ENCODE results near the gene LHB. TPM values are rescaled to one million over a fixed set of nuclear protein-coding genes. Genes with fewer than 3 reads are reported as not detected.
"Not testable (repeated sequence)": the region's sequence is repeated elsewhere in the genome, so short reads cannot be mapped to it uniquely, and the experiment has no call there.

Gene LHB
- total and polyA plus RNA-seq, 7 donors = 0.32 TPM; not detected in 6

DNA sequence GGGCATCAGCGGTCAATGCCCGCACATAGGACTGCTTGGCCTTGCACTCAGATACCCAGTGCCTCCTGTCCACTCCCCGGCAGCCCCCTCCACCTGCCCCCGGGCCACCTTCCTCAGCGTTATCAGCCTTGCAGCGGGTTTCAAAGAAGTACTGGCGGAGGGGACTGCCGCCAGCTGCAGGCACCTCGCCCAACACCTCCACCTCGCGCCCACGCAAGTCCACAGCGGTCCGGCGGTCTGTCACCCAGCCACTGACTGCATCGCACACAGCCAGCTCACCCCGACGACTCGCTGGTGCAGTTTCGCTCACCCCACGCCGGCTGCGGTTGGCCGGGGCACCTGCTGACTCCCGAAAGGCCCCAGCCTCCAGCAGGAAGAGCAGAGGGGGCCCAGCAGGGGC, 44.6 kb upstream of the LHB start:
- H3K9me3 ChIP-seq = no peaks in the 10 kb centered on the region
- no peak overlapping the region for H3K27ac ChIP-seq
- 79 to 84% (median 83%) methylated on average over 25 of the region's 25 CpGs for WGBS, 3 donors
- H3K27me3 ChIP-seq (ENCODE audit: insufficient read depth in 3 of 3, low read length in 2 of 3) = no peaks in the 10 kb centered on the region
- ATAC-seq (no peak), DNase-seq (no peak)
- intact Hi-C loops (cut with DNase I) = no loop called here
- TF ChIP-seq, protein P1, sequence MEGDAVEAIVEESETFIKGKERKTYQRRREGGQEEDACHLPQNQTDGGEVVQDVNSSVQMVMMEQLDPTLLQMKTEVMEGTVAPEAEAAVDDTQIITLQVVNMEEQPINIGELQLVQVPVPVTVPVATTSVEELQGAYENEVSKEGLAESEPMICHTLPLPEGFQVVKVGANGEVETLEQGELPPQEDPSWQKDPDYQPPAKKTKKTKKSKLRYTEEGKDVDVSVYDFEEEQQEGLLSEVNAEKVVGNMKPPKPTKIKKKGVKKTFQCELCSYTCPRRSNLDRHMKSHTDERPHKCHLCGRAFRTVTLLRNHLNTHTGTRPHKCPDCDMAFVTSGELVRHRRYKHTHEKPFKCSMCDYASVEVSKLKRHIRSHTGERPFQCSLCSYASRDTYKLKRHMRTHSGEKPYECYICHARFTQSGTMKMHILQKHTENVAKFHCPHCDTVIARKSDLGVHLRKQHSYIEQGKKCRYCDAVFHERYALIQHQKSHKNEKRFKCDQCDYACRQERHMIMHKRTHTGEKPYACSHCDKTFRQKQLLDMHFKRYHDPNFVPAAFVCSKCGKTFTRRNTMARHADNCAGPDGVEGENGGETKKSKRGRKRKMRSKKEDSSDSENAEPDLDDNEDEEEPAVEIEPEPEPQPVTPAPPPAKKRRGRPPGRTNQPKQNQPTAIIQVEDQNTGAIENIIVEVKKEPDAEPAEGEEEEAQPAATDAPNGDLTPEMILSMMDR (IDR thresholded peaks at IDR 0.05) = no peak
- no peak overlapping the region for H3K4me3 ChIP-seq
- no peaks in the 10 kb centered on the region for H3K36me3 ChIP-seq (ENCODE audit: insufficient read depth in 1 of 2, low read depth in 1 of 2)
- peaks cover 11% of the 10 kb centered on the region for H3K4me1 ChIP-seq

DNA sequence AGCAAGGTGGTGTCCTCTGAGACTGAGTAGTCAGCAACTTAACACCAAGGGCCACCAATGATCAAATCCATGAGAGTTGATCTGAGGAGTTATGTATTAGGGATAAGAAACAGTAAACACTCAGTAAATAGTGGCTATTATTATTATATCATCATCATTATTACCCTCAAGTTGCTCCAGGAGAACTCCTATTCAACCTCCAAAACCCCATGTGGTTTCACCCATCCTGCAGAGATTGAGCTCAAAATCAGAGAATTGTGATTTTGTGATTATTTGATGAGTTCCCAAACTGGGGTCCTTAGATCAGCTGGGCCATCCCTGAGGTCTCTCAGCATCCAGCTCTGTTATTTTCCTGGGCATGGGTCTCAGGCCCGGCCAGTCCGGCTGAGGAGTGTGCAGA, 44.1 kb upstream of the LHB start:
- no peaks in the 10 kb centered on the region for H3K36me3 ChIP-seq (ENCODE audit: insufficient read depth in 1 of 2, low read depth in 1 of 2)
- WGBS, 3 donors = 96 to 100% (median 100%) methylated on average over 2 of the region's 2 CpGs
- DNase-seq (no peak), ATAC-seq (no peak)
- no peaks in the 10 kb centered on the region for H3K9me3 ChIP-seq
- TF ChIP-seq, protein P1 (IDR thresholded peaks at IDR 0.05) = no peak
- no peak overlapping the region for H3K27ac ChIP-seq
- H3K4me1 ChIP-seq = peaks cover 11% of the 10 kb centered on the region
- H3K27me3 ChIP-seq (ENCODE audit: insufficient read depth in 3 of 3, low read length in 2 of 3) = no peaks in the 10 kb centered on the region
- H3K4me3 ChIP-seq = no peak overlapping the region
- intact Hi-C loops (cut with DNase I) = no loop called here

DNA sequence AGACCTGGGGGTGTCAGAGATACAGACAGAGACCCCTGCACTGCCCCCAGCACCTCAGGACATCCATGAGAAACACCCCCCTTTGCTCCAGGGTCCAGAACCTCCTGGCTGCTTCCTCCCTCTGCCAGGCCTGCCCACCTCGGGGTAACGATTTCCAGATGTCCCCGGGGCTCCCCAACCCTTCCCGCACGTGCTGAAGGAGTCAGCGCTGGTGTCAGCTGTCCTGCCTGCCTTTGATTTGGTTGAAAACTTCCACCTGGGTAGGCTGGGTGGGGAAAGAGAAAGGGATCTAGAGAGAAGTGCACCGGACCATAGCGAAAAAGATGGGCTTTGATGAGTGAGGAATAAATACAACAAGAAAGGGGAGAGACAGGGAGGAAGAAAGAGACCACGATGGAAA, 42.2 kb upstream of the LHB start:
- H3K4me3 ChIP-seq = no peak overlapping the region
- no peaks in the 10 kb centered on the region for H3K36me3 ChIP-seq (ENCODE audit: insufficient read depth in 1 of 2, low read depth in 1 of 2)
- DNase-seq (no peak), ATAC-seq (no peak)
- 28 to 38% (median 34%) methylated on average over 9 of the region's 9 CpGs for WGBS, 3 donors
- H3K27me3 ChIP-seq (ENCODE audit: insufficient read depth in 3 of 3, low read length in 2 of 3) = no peaks in the 10 kb centered on the region
- peaks cover 5% of the 10 kb centered on the region for H3K4me1 ChIP-seq
- H3K27ac ChIP-seq = no peak overlapping the region
- H3K9me3 ChIP-seq = no peaks in the 10 kb centered on the region
- intact Hi-C loops (cut with DNase I) = loop anchor here in 1 of 2 donors (5.0 kb wide), 1 partner anchor 47 kb away; no protein-coding TSS in a partner anchor
- TF ChIP-seq, protein P1 (IDR thresholded peaks at IDR 0.05) = no peak

DNA sequence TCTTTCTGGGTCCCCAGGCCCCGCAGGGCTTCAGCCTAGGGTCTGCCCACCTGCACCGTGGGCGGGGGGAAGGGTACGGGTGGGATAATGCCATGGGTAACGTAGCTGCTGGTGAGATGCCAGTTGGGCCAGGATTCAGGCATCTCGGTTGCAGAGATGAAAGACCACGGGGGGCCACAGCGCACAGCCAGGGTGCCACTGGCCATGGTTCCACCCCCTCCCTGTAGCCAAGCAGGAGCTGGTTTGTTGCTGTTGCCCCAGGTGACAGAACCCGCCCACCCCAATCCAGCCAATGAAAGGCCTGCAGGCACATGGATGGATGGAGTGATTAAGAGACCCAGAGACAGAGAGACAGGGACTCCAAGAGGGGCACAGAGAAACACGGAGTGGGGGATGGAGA, 41.7 kb upstream of the LHB start:
- intact Hi-C loops (cut with DNase I) = loop anchor here in 1 of 2 donors (5.0 kb wide), 1 partner anchor 46 kb away; no protein-coding TSS in a partner anchor
- H3K4me3 ChIP-seq = peak overlapping the region; percentile 82
- H3K27ac ChIP-seq = no peak overlapping the region
- ATAC-seq (peak; percentile 54 to 82 (median 70)), DNase-seq (peak; percentile 54 to 84)
- H3K36me3 ChIP-seq (ENCODE audit: insufficient read depth in 1 of 2, low read depth in 1 of 2) = no peaks in the 10 kb centered on the region
- no peaks in the 10 kb centered on the region for H3K9me3 ChIP-seq
- H3K4me1 ChIP-seq = peaks cover 5% of the 10 kb centered on the region
- H3K27me3 ChIP-seq (ENCODE audit: insufficient read depth in 3 of 3, low read length in 2 of 3) = no peaks in the 10 kb centered on the region
- TF ChIP-seq, protein P1 (IDR thresholded peaks at IDR 0.05) = no peak
- 32 to 46% (median 39%) methylated on average over 10 of the region's 10 CpGs for WGBS, 3 donors

DNA sequence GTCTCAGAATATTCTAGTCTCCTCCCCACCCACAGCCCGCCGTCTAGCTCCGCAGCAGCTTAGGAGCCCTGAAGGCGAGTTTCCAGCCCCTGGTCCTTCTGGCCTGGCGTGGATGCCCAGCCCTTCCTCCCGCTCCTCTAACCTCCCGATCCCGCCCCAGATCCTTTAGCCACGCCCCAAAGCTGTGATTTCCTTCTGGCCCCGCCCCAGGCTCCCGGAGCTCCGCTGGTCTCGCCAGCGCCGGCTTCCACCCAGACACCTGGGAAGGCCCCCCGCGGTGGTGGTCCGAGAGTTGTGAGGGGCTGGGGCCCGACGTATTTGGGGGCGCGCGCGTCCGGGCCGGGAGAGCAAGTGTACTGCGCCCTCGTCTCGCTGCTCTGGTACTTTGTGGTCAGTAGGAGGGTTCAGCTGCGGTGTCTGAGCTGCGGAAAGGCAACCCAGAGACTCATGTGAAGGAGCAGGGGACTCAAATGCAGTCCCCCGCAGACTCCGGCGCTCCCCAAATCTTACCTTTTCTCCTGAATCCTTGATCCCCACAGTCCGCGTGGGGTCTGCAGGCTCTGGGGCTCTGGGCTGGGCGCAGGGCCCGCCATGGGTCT, 40.8 kb upstream of the LHB start, which contains the start of gene CGB7:
TSS of gene CGB7 (minus strand) at position 114 of the 599 bp plus-strand sequence. CDS start 2,374 bp downstream, outside the sequence.
- ATAC-seq = peak; percentile 67 to 82 (median 72)
- no peaks in the 10 kb centered on the region for H3K27me3 ChIP-seq (ENCODE audit: insufficient read depth in 3 of 3, low read length in 2 of 3)
- peak; percentile 76 to 84 for DNase-seq
- H3K27ac ChIP-seq = peak within 1 kb of the TSS; percentile 67
- peak within 1 kb of the TSS; percentile 82 for H3K4me3 ChIP-seq
- no peaks in the 10 kb centered on the region for H3K36me3 ChIP-seq (ENCODE audit: insufficient read depth in 1 of 2, low read depth in 1 of 2)
- 1 to 2% (median 2%) methylated on average over 34 to 38 of the region's 38 CpGs for WGBS, 3 donors
- intact Hi-C loops (cut with DNase I) = loop anchor here in 1 of 2 donors (5.0 kb wide), 1 partner anchor 45 kb away; no protein-coding TSS in a partner anchor
- peaks cover 5% of the 10 kb centered on the region for H3K4me1 ChIP-seq
- TF ChIP-seq, protein P1 (IDR thresholded peaks at IDR 0.05) = no peak
- no peaks in the 10 kb centered on the region for H3K9me3 ChIP-seq

DNA sequence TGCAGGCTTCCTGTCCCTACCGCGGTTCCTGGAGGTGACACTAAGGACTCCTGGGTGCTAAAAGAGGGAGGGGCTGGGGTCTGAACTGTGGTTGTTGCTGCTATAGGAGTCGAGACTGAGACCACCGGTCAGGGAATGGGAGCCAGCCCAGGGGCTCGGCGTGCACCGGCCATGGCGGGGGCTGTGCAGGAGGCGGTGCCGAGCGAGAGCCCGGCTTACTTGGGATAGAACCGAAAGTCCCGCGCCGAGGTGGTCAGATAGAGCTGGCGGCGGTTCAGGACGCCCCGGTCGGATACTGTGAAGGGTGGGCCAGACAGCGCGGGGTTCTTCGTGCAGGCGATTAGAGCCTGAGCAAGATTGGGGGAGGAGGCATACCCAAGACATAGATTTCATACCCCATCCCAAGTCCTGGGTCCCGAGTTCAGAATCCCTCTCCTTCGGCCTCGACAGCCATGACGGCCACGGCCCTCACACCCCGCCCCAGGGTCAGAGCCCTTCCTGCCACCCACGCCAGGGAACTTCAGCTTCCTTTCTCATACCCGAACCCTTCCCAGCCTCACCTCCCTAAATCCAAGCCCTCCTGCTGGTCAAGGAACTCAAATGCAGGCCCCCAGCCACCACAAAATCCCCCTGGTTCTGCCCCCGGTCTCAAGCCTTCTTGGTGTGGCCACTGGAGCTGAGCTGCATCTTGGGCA, 40.2 kb upstream of the LHB start:
- peak overlapping the region; percentile 67 for H3K27ac ChIP-seq
- DNase-seq; H3K36me3 ChIP-seq (ENCODE audit: insufficient read depth in 1 of 2, low read depth in 1 of 2); H3K4me1 ChIP-seq; H3K9me3 ChIP-seq; H3K27me3 ChIP-seq (ENCODE audit: insufficient read depth in 3 of 3, low read length in 2 of 3): not testable (repeated sequence)
- peak; percentile 4 to 31 (median 14) for ATAC-seq
- intact Hi-C loops (cut with DNase I) = loop anchor here in 1 of 2 donors (5.0 kb wide), 1 partner anchor 45 kb away; no protein-coding TSS in a partner anchor
- WGBS, 3 donors = 1 to 3% (median 2%) methylated on average over 23 to 34 of the region's 34 CpGs
- H3K4me3 ChIP-seq = peak overlapping the region; percentile 82

Measured in psoas muscle (tissue), 8 donors.